Kidney tubule cell (primary cell): Measurements from ENCODE around the gene LDLRAD4.

ENCODE experiments used
- DNase-seq: peaks from one replicate; pipeline ENCODE4 v3.0.0-alpha.2; 2018; ENCODE audit warnings: low spot score

The LDLRAD4 gene

GRCh38 chr18:13430663-13431062, 212.1 kb downstream of the LDLRAD4 start:
- DNase-seq = no peak

GRCh38 chr18:13431886-13432285, 213.3 kb downstream of the LDLRAD4 start:
- no peak for DNase-seq

- DNase-seq = no peak
Observed at GRCh38 chr18:13433125-13433524, 214.6 kb downstream of the LDLRAD4 start.

- DNase-seq = no peak
Observed at GRCh38 chr18:13433685-13434084, 215.1 kb downstream of the LDLRAD4 start.

- DNase-seq = no peak
Observed at GRCh38 chr18:13434854-13435253, 216.3 kb downstream of the LDLRAD4 start.

- DNase-seq = peak; percentile 60
Observed at GRCh38 chr18:13435586-13436333, 217.2 kb downstream of the LDLRAD4 start.

GRCh38 chr18:13436576-13436975, 218.0 kb downstream of the LDLRAD4 start:
- no peak for DNase-seq

- DNase-seq = no peak
Observed at GRCh38 chr18:13437034-13437433, 218.5 kb downstream of the LDLRAD4 start.

GRCh38 chr18:13437796-13438506, 219.4 kb downstream of the LDLRAD4 start:
- DNase-seq = peak; percentile 26

- DNase-seq = no peak
Observed at GRCh38 chr18:13438507-13439056, 220.0 kb downstream of the LDLRAD4 start.

- no peak for DNase-seq
Observed at GRCh38 chr18:13439461-13439860, 220.9 kb downstream of the LDLRAD4 start.

- no peak for DNase-seq
Observed at GRCh38 chr18:13440277-13441248, 222.0 kb downstream of the LDLRAD4 start.

GRCh38 chr18:13441736-13442135, 223.2 kb downstream of the LDLRAD4 start:
- DNase-seq = no peak

GRCh38 chr18:13442451-13442850, 223.9 kb downstream of the LDLRAD4 start:
- DNase-seq = no peak

GRCh38 chr18:13443552-13443951, 225.0 kb downstream of the LDLRAD4 start:
- no peak for DNase-seq

- DNase-seq = no peak
Observed at GRCh38 chr18:13444430-13445240, 226.1 kb downstream of the LDLRAD4 start.

GRCh38 chr18:13445241-13445897, 226.8 kb downstream of the LDLRAD4 start:
- DNase-seq = no peak

GRCh38 chr18:13446024-13446423, 227.5 kb downstream of the LDLRAD4 start:
- DNase-seq = no peak

- DNase-seq = peak; percentile 32
Observed at GRCh38 chr18:13446610-13447461, 228.3 kb downstream of the LDLRAD4 start.
